Progenitor cell of endocrine pancreas (in vitro differentiated cells): Measurements from ENCODE around the gene NYAP2. TPM values are rescaled to one million over a fixed set of nuclear protein-coding genes. Genes with fewer than 3 reads are reported as not detected.

Experiments used
- DNase-seq: peaks from one replicate; pipeline ENCODE4 v3.0.0; 2021; ENCODE audit warnings: low spot score; ENCODE audit not compliant: unreplicated experiment
- H3K27ac Mint-ChIP-seq: 2 replicates; pipeline ENCODE4 v1.8.0; 2021; ENCODE audit warnings: mild to moderate bottlenecking, moderate library complexity, mixed read lengths
- H3K27me3 Mint-ChIP-seq: 2 replicates; pipeline ENCODE4 v1.8.0; 2021; ENCODE audit warnings: mixed read lengths
- H3K36me3 Mint-ChIP-seq: 2 replicates; pipeline ENCODE4 v1.8.0; 2022; ENCODE audit warnings: mixed read lengths; ENCODE audit not compliant: insufficient read depth
- H3K4me1 Mint-ChIP-seq: 2 replicates; pipeline ENCODE4 v1.8.0; 2021; ENCODE audit warnings: low read depth, mixed read lengths
- H3K4me3 Mint-ChIP-seq: 2 replicates; pipeline ENCODE4 v1.8.0; 2021; ENCODE audit warnings: low read depth, mild to moderate bottlenecking, moderate library complexity, mixed read lengths
- H3K9me3 Mint-ChIP-seq: 2 replicates; pipeline ENCODE4 v1.8.0; 2021; ENCODE audit warnings: low read depth, mixed read lengths
- CTCF ChIP-seq: fragments of 200-600 bp; sonication (generic); IDR thresholded peaks from one replicate; pipeline ENCODE4 v1.5.0; 2021; ENCODE audit warnings: antibody characterized with exemption, mild to moderate bottlenecking; ENCODE audit not compliant: unreplicated experiment
- total RNA-seq: library from RNA; stranded (reverse); gene quantifications from 2 replicates; pipeline ENCODE4 v1.2.1, GENCODE V29; 2021

The NYAP2 gene
- total RNA-seq, 1 donor from 2014 or later = 0.10 TPM

- H3K27ac Mint-ChIP-seq = no peak overlapping the region
- no peak for TF ChIP-seq CTCF
- no peak for DNase-seq
- no peaks in the 10 kb centered on the region for H3K9me3 Mint-ChIP-seq
- peaks cover 5% of the 10 kb centered on the region for H3K4me1 Mint-ChIP-seq
- H3K27me3 Mint-ChIP-seq = peaks cover 11% of the 10 kb centered on the region
- H3K4me3 Mint-ChIP-seq = no peak overlapping the region
- no peaks in the 10 kb centered on the region for H3K36me3 Mint-ChIP-seq
Observed at GRCh38 chr2:225662101-225662500, 262.6 kb downstream of the NYAP2 start.

DNA sequence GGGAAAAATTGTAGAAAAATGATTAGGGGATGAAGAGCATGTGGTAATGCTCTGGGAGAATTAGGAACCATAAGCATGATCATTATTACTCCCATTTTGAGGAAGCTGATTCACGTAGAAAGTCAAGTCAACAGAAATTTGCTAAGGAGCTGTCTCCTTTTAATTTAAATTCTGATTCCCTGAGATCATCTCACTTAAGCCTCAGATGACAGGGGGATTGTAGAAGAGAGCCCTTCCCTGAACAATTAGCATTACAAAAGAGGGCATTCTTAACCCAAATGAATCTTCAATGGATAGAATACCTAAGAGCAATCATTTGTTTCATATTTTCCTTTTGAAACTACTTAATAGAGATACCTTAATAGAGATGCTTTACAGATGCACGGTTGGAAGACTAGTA is 267.9 kb downstream of the NYAP2 start:
- DNase-seq = no peak
- no peak for TF ChIP-seq CTCF

DNA sequence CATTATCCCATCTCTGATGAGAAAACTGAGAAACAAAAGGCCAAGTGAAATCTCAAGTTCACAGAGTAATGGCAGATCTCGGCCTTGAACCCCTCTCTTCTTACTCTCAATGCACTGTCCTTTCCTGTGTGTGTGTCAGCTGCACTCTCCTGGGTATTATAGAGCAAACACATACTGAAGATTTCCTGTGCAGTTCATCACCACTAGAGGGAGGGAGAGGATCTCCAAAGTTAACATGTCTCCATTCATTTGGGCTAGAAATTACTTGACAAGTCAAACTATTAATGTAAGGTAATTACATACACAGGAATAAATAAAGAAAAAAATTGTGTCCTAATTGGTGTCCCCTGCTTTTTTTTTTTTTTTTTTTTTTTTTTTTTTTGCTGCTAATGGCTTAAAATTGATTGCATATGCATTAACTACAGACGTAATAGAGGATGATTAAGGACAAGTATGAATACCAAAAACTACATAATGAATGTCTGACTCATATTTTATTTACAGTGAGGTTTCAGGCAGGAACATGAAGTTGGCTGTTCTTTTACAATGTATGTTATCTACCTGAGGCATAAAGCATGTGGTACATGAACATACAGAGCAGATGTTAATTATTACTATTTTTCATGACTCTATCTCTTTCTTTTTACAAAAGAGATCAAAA is 269.2 kb downstream of the NYAP2 start:
- no peak for DNase-seq
- Mint-ChIP-seq H3K27ac (no peak overlapping the region), H3K4me3 (no peak overlapping the region), H3K36me3 (no peaks in the 10 kb centered on the region), H3K4me1 (peaks cover 6% of the 10 kb centered on the region), H3K27me3 (peaks cover 3% of the 10 kb centered on the region), H3K9me3 (no peaks in the 10 kb centered on the region)
- peak; percentile 77 for TF ChIP-seq CTCF

More for the DNA sequence above, 267.9 kb downstream of the NYAP2 start:
- H3K36me3 Mint-ChIP-seq = no peaks in the 10 kb centered on the region
- no peaks in the 10 kb centered on the region for H3K9me3 Mint-ChIP-seq
- no peak overlapping the region for H3K27ac Mint-ChIP-seq
- peaks cover 5% of the 10 kb centered on the region for H3K4me1 Mint-ChIP-seq
- H3K4me3 Mint-ChIP-seq = no peak overlapping the region
- H3K27me3 Mint-ChIP-seq = peaks cover 3% of the 10 kb centered on the region

GRCh38 chr2:225670111-225670974 is 270.8 kb downstream of the NYAP2 start:
- Mint-ChIP-seq H3K4me3 (no peak overlapping the region), H3K27me3 (no peaks in the 10 kb centered on the region), H3K36me3 (no peaks in the 10 kb centered on the region), H3K27ac (no peak overlapping the region), H3K4me1 (peaks cover 9% of the 10 kb centered on the region), H3K9me3 (no peaks in the 10 kb centered on the region)
- TF ChIP-seq CTCF = peak; percentile 72
- no peak for DNase-seq

DNA sequence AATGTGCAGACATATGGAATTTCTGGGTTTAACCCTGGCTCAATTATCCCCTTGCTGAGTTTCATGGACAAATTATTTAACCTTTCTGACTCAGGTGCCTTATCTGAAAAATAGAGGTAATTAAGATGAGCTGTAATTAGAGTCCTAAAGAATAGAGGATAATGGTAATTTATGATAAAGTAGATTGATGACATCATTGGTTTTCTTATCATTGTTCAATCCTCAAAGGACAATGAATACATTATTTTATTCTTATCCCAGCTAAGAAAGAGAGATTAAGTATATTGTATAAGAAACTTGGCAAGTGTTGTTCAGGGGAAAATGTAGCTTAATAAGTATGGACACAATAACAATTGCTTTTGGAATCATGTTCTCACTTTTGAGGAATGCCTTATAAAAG is 279.3 kb downstream of the NYAP2 start:
- no peak overlapping the region for H3K4me3 Mint-ChIP-seq
- no peak for DNase-seq
- no peaks in the 10 kb centered on the region for H3K9me3 Mint-ChIP-seq
- H3K36me3 Mint-ChIP-seq = no peaks in the 10 kb centered on the region
- TF ChIP-seq CTCF = no peak
- H3K27me3 Mint-ChIP-seq = no peaks in the 10 kb centered on the region
- H3K4me1 Mint-ChIP-seq = peaks cover 3% of the 10 kb centered on the region
- no peak overlapping the region for H3K27ac Mint-ChIP-seq
